ENCODE measurements around the gene RHCE.
"Not testable (repeated sequence)": the region's sequence is repeated elsewhere in the genome, so short reads cannot be mapped to it uniquely, and the experiment has no call there.

The RHCE gene

GRCh38 chr1:25397549-25397948, 23.1 kb downstream of the RHCE start:
- not testable (repeated sequence) for DNase-seq

- no peak for DNase-seq
Observed at GRCh38 chr1:25392841-25393240, 27.8 kb downstream of the RHCE start.

- not testable (repeated sequence) for DNase-seq
Observed at GRCh38 chr1:25389721-25390120, 30.9 kb downstream of the RHCE start.

- not testable (repeated sequence) for DNase-seq
Observed at GRCh38 chr1:25388691-25389090, 31.9 kb downstream of the RHCE start.

GRCh38 chr1:25387096-25387495, 33.5 kb downstream of the RHCE start:
- not testable (repeated sequence) for DNase-seq

- not testable (repeated sequence) for DNase-seq
Observed at GRCh38 chr1:25383875-25384274, 36.8 kb downstream of the RHCE start.

GRCh38 chr1:25383090-25383489, 37.5 kb downstream of the RHCE start:
- not testable (repeated sequence) for DNase-seq

GRCh38 chr1:25382543-25382942, 38.1 kb downstream of the RHCE start:
- not testable (repeated sequence) for DNase-seq

- not testable (repeated sequence) for DNase-seq
Observed at GRCh38 chr1:25378367-25378766, 42.3 kb downstream of the RHCE start.

- not testable (repeated sequence) for DNase-seq
Observed at GRCh38 chr1:25371757-25372156, 48.9 kb downstream of the RHCE start.

GRCh38 chr1:25369691-25370271, 50.8 kb downstream of the RHCE start:
- not testable (repeated sequence) for DNase-seq

GRCh38 chr1:25369241-25369640, 51.4 kb downstream of the RHCE start:
- no peak for DNase-seq

GRCh38 chr1:25362634-25363559, 57.7 kb downstream of the RHCE start:
- not testable (repeated sequence) for DNase-seq

GRCh38 chr1:25361901-25362300, 58.7 kb downstream of the RHCE start:
- no peak for DNase-seq

- DNase-seq = no peak
Observed at GRCh38 chr1:25360596-25361581, 59.7 kb downstream of the RHCE start.

GRCh38 chr1:25356848-25357247, 63.8 kb downstream of the RHCE start:
- no peak for DNase-seq

- DNase-seq = no peak
Observed at GRCh38 chr1:25356441-25356840, 64.2 kb downstream of the RHCE start.

GRCh38 chr1:25355841-25356395, 64.7 kb downstream of the RHCE start:
- DNase-seq = no peak

GRCh38 chr1:25349606-25350005, 71.0 kb downstream of the RHCE start:
- no peak for DNase-seq

GRCh38 chr1:25347556-25347955, 73.1 kb downstream of the RHCE start:
- no peak for DNase-seq

GRCh38 chr1:25343872-25344271, 76.8 kb downstream of the RHCE start:
- DNase-seq = no peak

- DNase-seq = no peak
Observed at GRCh38 chr1:25342846-25343245, 77.8 kb downstream of the RHCE start.

- DNase-seq = no peak
Observed at GRCh38 chr1:25341746-25342145, 78.9 kb downstream of the RHCE start.
